GM13976 (cell line): ENCODE results near the gene TMEM205.
"Not testable (repeated sequence)": the region's sequence is repeated elsewhere in the genome, so short reads cannot be mapped to it uniquely, and the experiment has no call there.

Source experiments
- DNase-seq: peaks from one replicate; pipeline ENCODE4 v3.0.0; 2012; ENCODE audit warnings: low spot score
- in situ Hi-C: fragments of 300-500 bp; cut with MboI; formaldehyde crosslinking; loops from one replicate; pipeline ENCODE4 v1.12.0; 2022; ENCODE audit warnings: low sequenced_read_pairs, mixed read lengths, inconsistent platforms; ENCODE audit not compliant: unreplicated experiment
- TF ChIP-seq, protein P1 (sequence below): IDR thresholded peaks from 2 replicates; pipeline ENCODE4 v1.5.1; 2012; ENCODE audit warnings: borderline replicate concordance, mild to moderate bottlenecking; ENCODE audit not compliant: insufficient read depth; ENCODE audit errors: extremely low read depth, missing control alignments, control extremely low read depth

TMEM205 gene

DNA sequence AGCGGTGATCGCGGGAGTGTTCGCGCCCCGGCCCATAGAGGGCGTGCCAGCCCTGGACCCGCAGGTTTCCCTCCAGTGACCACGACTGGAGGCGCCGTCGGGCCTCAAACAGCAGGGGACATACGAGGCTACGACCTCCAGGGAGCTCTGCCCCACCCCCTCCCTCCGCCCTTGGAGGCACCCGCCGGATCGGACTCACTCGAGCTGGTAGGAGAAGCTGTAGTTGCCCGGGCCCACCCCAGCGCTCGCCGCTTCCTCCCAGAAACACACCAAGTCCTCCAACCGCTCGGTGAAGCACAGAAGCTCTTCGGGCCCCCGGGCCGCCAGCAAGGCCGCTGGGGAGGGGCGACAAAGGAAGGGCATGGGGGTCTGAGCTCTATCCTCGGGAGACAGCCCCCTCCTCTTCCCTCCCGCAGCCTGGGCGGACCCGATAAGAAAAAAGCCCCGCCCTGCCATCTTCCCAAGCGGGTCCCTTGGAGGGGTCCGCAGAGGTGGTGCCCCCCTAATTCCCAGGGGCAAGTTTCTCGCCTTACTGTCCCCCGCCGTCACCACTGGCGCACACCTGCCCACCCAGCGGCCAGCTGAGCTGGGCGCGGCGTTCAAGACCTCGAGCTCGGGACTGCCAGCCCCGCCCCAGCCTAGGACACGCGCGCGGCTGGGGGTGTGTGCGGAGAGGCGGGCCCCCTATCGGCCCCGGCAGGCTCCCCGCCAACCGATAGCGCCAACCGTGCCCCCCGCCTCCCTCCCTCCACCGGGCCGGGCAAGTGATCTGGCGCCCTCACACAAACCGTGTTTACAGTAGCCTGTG is 37.0 kb upstream of the TMEM205 start:
- peak; percentile 74 for DNase-seq
- in situ Hi-C loops: no loop called here
- TF ChIP-seq, protein P1, sequence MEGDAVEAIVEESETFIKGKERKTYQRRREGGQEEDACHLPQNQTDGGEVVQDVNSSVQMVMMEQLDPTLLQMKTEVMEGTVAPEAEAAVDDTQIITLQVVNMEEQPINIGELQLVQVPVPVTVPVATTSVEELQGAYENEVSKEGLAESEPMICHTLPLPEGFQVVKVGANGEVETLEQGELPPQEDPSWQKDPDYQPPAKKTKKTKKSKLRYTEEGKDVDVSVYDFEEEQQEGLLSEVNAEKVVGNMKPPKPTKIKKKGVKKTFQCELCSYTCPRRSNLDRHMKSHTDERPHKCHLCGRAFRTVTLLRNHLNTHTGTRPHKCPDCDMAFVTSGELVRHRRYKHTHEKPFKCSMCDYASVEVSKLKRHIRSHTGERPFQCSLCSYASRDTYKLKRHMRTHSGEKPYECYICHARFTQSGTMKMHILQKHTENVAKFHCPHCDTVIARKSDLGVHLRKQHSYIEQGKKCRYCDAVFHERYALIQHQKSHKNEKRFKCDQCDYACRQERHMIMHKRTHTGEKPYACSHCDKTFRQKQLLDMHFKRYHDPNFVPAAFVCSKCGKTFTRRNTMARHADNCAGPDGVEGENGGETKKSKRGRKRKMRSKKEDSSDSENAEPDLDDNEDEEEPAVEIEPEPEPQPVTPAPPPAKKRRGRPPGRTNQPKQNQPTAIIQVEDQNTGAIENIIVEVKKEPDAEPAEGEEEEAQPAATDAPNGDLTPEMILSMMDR: peak; percentile 65

DNA sequence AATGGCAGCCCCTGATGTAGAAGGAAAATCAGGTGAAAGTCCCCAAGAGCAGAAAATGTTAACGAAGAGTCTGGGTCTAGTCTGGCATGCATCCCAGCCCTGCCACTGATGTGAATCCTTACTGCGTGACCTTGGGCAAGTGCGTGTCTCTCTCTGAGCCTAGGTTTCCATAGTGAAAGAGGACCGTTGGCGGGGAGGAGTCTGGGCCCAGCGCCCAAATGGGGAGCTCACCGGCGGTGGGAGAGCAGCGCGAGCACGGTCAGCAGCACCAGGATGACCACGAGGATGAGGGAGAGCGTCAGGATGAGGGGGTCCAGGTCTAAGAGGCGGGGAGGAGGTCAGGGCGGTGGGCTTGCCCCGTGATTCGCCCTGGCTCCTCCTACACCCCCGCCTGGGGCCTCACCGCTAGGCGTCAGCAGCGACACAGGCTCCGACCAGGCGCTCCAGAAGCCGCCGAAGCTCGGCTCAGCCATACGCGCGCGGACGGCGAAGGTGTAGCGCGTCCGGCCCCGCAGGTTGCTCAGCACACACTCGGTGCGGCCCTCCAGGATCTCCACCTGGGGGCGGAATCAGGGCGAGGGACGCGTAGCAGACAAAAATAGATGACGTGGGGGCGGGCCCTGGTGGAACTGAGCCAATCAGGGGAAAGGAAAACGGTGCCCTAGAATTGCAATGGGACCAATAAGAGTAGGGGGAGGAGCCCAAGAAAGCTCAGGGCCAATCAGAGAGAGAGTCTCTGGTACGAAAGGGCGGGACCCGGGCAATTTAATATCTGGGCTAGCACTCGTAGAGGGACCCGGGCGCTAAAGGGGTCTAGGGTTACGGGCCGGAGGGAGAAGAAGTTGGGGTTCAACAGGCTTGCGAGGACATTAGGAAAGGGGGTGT is 34.8 kb upstream of the TMEM205 start:
- TF ChIP-seq, protein P1: peak; percentile 52
- in situ Hi-C loops: no loop called here

DNA sequence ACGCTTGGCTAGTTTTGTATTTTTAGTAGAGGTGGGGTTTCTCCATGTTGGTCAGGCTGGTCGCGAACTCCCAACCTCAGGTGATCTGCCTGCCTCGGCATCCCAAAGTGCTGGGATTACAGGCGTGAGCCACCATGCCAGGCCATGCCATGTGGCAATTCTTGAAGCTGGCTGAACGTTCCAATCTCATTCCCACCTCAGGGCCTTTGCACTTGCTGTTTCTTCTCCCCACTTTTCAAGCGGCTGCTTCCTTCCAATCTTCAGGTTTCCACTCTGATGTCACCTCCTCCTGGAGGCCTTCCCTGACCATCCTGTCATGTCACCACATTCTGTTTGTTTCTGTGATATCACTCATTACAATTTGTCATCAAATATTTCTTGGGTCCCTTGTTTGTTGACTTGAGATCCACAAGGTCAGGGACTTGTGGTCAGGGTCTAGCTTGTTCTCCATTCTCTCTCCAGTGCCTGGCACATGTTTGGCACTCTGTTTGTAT is 33.8 kb upstream of the TMEM205 start:
- DNase-seq: no peak
- TF ChIP-seq, protein P1: no peak
- in situ Hi-C loops: no loop called here

More for the DNA sequence above, 34.8 kb upstream of the TMEM205 start:
- peak; percentile 99 for DNase-seq

DNA sequence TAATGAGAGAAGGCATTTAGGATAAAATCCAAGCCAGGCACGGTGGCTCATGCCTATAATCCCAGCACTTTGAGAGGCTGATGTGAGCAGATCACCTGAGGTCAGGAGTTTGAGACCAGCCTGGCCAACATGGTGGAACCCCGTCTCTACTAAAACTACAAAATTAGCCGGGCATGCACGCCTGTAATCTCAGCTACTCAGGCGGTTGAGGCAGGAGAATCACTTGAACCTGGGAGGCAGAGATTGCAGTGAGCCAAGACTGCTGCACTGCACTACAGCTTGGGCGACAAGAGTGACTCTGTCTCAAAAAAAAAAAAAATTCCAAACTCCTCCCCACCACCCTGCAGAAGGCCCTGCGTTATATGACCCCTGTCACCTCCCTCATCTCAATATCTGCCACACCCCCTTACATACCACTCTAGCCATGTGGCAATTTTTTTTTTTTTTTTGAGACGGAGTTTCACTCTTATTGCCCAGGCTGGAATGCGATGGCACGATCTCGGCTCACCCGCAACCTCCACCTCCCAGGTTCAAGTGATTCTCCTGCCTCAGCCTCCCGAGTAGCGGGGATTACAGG is 33.3 kb upstream of the TMEM205 start:
- in situ Hi-C loops, DNase-seq: not testable (repeated sequence)

DNA sequence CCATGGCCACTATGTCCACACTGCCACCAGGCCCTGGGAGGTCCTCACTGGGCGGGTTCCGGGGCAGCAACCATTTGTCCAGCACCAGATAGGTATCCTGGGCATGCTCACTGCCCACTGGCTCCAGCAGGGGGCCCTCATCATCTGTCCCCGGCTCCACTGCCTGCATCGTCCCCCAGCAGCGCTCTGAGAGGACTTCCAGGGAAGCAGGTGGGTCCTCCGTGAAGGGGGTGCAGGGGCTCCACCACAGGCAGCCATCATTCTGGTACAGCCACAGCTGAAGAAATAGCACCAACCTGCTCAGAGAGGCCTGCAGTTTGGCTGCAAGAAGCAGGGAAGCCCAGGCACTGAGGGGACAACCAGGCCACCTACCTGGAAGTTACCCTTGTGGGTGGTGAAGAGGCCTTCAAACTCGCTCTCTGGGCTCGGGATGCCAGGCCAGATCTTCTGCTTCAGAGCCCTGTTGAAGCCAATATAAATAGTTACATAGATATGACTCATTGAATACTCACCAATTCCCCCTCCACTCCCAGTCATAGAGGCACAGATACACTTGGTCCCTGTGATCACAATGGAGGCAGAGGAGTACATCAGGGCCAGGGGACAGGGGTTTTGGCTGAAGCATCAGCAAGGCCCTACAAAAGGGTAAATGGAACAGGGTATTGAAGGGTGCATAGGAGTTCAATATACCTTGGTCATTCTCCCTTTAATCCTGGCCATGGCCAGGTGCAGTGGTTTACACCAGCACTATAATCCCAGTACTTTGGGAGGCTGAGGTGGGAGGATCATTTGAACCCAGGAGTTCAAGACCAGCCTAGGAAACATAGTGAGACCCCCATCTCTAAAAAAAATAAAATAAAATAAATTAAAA is 32.5 kb upstream of the TMEM205 start:
- peak; percentile 36 for DNase-seq
- TF ChIP-seq, protein P1: peak; percentile 60
- in situ Hi-C loops: no loop called here

DNA sequence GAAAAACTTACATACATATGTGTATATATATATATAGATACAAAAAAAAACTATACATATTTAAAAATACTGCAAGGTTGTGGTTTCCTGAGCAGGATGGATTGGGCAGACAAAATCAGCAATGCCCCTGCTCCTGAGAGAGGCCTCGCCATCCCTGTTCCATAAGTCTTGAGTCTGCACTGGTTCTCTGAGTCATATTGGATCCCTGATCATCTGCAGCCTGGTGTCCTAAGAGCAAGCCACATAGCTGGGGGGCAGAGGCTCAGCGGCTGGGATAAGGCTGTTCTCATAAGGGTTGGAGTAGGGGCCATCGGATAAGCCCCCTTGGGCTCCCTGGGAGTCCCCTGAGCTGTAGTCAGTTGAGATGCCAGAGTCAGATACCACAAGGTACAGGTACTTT is 31.7 kb upstream of the TMEM205 start:
- in situ Hi-C loops: no loop called here
- no peak for DNase-seq
- TF ChIP-seq, protein P1: no peak
